ENCODE data around the gene RHOBTB1. TPM values are rescaled to one million over a fixed set of nuclear protein-coding genes. Genes with fewer than 3 reads are reported as not detected.

Gene RHOBTB1
- total and polyA plus RNA-seq, 9 of the 15 experiments (the other 6 are each of a cell fraction or from before 2014, with no cell fraction given): 1.7 to 11.7 (median 9.3) TPM

- H3K4me1 ChIP-seq (replicated peaks in 1 of 2; ENCODE audit: control insufficient read depth in 2 of 2, insufficient read depth in 2 of 2, low read length in 2 of 2): peaks cover 0 to 12% of the 10 kb centered on the region in 2 experiments; a peak in 2 of 5 replicates
- DNase-seq (ENCODE audit: extremely low read depth in 1 of 4, low spot score in 3 of 4) (no peak), FAIRE-seq (no peak), ATAC-seq (no peak)
- no peaks in the 10 kb centered on the region for H3K9me3 ChIP-seq (replicated peaks; ENCODE audit: control insufficient read depth, insufficient read depth, low read depth, low read length)
- TF ChIP-seq ZNF347 (CRISPR knock-in tag; IDR thresholded peaks at IDR 0.05; ENCODE audit: low read depth) (no peak), ZNF707 (CRISPR knock-in tag; conservative IDR thresholded peaks at IDR 0.05) (no peak), HMG20B (CRISPR knock-in tag; IDR thresholded peaks at IDR 0.05) (no peak), TFAM (CRISPR knock-in tag; conservative IDR thresholded peaks at IDR 0.05) (no peak)
- intact Hi-C loops (cut with micrococcal nuclease): no loop called here
- no peaks in the 10 kb centered on the region for H3K79me2 ChIP-seq (ENCODE audit: control insufficient read depth, insufficient read depth, low read length)
- BruUV-seq (replicated peaks): no TSS peak
- H3K9ac ChIP-seq (ENCODE audit: insufficient read depth in 1 of 2, low read depth in 2 of 2, low read length in 2 of 2): no peak overlapping the region
- in situ Hi-C loops (cut with MboI): no loop called here
- WGBS (ENCODE audit: insufficient coverage, low coverage, missing lambda C conversion rate): 53% methylated on average over 6 of the region's 6 CpGs
- CTCF ChIA-PET (ENCODE audit: low intra/inter-chr PET ratio): no interaction called here
- H4K20me1 ChIP-seq (replicated peaks; ENCODE audit: control insufficient read depth, insufficient read depth, low read length): no peaks in the 10 kb centered on the region
- no peak overlapping the region for H3K4me2 ChIP-seq (ENCODE audit: insufficient read depth, low read length)
- no peaks in the 10 kb centered on the region for H3K27me3 ChIP-seq (ENCODE audit: control insufficient read depth in 2 of 2, insufficient read depth in 2 of 2, low read length in 2 of 2)
- no peaks in the 10 kb centered on the region for H3K9me1 ChIP-seq (ENCODE audit: control insufficient read depth, insufficient read depth, low read length)
- POLR2A ChIA-PET: interaction anchor here (2.9 kb wide), 1 partner anchor 9 kb away, joined by 18 read pairs; the partner anchor contains the start of gene RHOBTB1
- H3K36me3 ChIP-seq (ENCODE audit: control insufficient read depth, insufficient read depth, low read length): no peaks in the 10 kb centered on the region
- H3K27ac ChIP-seq (ENCODE audit: extremely low read depth, low read depth, low read length): no peak overlapping the region
- no peak overlapping the region for H2AFZ ChIP-seq (ENCODE audit: low read depth, low read length)
- no peak overlapping the region for H3K4me3 ChIP-seq
These were observed 9.5 kb downstream of the RHOBTB1 start for GRCh38 chr10:60934215-60935175.

DNA sequence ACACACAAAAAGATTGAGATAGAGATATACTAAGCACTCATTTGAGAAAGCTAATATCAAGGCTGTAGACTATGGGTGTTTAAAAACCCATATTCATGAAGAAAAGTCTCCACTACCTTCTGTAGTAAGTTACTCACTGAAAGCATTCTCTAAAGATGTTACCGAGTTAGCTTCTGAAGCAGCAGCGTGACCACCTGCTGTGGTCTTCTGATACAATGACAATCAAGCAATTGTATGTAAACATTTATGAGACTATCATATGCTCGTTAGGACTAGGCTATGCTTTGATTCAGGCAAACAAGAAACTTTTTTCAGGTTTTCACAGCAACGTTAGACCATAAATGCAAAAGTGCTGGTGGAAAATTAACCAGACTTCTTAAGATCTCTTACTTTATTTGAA is 11.2 kb downstream of the RHOBTB1 start:
- POLR2A ChIA-PET: interaction anchor here (1.0 to 2.9 kb wide), 3 partner anchors 10 to 128 kb away, joined by 3 to 18 read pairs (median 3); partner anchors contain the start of gene RHOBTB1
- BruUV-seq (replicated peaks): no TSS peak
- ATAC-seq (no peak), DNase-seq (ENCODE audit: extremely low read depth in 1 of 4, low spot score in 3 of 4) (no peak), FAIRE-seq (no peak)
- 44% methylated on average over 4 of the region's 4 CpGs for WGBS (ENCODE audit: insufficient coverage, low coverage, missing lambda C conversion rate)
- Histone ChIP-seq H3K36me3 (ENCODE audit: control insufficient read depth, insufficient read depth, low read length) (no peaks in the 10 kb centered on the region), H3K9ac (ENCODE audit: insufficient read depth in 1 of 2, low read depth in 2 of 2, low read length in 2 of 2) (no peak overlapping the region), H2AFZ (ENCODE audit: low read depth, low read length) (no peak overlapping the region), H3K4me2 (ENCODE audit: insufficient read depth, low read length) (no peak overlapping the region), H3K4me3 (no peak overlapping the region), H3K9me1 (ENCODE audit: control insufficient read depth, insufficient read depth, low read length) (no peaks in the 10 kb centered on the region), H3K4me1 (replicated peaks in 1 of 2; ENCODE audit: control insufficient read depth in 2 of 2, insufficient read depth in 2 of 2, low read length in 2 of 2) (peaks cover 0 to 7% of the 10 kb centered on the region in 2 experiments; a peak in 2 of 5 replicates), H3K79me2 (ENCODE audit: control insufficient read depth, insufficient read depth, low read length) (no peaks in the 10 kb centered on the region), H3K9me3 (replicated peaks; ENCODE audit: control insufficient read depth, insufficient read depth, low read depth, low read length) (no peaks in the 10 kb centered on the region), H4K20me1 (replicated peaks; ENCODE audit: control insufficient read depth, insufficient read depth, low read length) (no peaks in the 10 kb centered on the region), H3K27ac (ENCODE audit: extremely low read depth, low read depth, low read length) (no peak overlapping the region), H3K27me3 (ENCODE audit: control insufficient read depth in 2 of 2, insufficient read depth in 2 of 2, low read length in 2 of 2) (no peaks in the 10 kb centered on the region)
- CTCF ChIA-PET (ENCODE audit: low intra/inter-chr PET ratio): no interaction called here
- in situ Hi-C loops (cut with MboI) (no loop called here), intact Hi-C loops (cut with micrococcal nuclease) (no loop called here)
- TF ChIP-seq RB1 (IDR thresholded peaks at IDR 0.05; ENCODE audit: low read depth) (no peak), ZNF512 (tag; IDR thresholded peaks at IDR 0.05) (no peak), EWSR1 (IDR thresholded peaks at IDR 0.05; ENCODE audit: borderline replicate concordance, low read depth, partially characterized antibody) (no peak), MXD1 (CRISPR knock-in tag; IDR thresholded peaks at IDR 0.05; ENCODE audit: borderline replicate concordance, poor library complexity, severe bottlenecking) (no peak), SFPQ (IDR thresholded peaks at IDR 0.05; ENCODE audit: low read depth, low read length) (no peak)

Data from K562 (cell line).